Measurements from ENCODE around the gene PHF10. TPM values are rescaled to one million over a fixed set of nuclear protein-coding genes. Genes with fewer than 3 reads are reported as not detected.

The PHF10 gene
- total RNA-seq, 1 donor from 2014 or later = 29.5 TPM

DNA sequence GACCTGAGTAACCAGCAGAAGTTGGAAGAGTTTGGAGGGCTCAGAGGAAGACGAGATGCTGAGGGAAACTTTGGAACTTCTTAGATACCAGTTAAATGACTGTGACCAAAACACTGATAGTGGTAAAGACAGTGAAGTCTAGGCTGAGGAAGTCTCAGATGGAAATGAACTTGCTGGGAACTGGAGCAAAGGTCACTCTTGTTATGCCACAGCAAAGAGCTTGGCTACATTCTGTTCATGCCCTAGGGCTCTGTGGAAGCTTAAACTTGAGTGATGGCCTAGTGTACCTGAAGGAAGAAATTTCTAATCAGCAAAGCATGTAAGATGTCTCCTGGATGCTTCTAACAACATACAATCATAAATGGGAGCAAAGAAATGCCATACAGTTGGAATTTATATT lies 47.2 kb downstream of the PHF10 start:
- DNase-seq = no peak

DNA sequence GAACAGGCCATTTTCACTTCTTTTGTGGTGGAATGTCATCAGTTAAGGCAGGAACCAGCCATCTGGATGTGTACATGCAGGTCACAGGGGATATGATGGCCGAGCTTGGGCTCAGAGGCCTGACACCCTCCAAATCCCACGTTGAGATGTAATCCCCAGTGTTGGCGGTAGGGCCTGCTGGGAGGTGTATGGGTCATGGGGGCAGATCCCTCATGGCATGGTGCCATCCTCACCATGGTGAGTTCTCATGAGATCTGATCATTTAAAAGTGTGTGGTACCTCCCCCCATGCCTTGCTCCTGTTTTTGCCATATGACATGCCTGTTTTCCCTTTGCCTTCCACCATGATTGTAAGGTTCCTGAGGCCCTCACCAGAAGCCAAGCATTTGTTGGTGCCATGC lies 49.3 kb downstream of the PHF10 start:
- no peak for DNase-seq

DNA sequence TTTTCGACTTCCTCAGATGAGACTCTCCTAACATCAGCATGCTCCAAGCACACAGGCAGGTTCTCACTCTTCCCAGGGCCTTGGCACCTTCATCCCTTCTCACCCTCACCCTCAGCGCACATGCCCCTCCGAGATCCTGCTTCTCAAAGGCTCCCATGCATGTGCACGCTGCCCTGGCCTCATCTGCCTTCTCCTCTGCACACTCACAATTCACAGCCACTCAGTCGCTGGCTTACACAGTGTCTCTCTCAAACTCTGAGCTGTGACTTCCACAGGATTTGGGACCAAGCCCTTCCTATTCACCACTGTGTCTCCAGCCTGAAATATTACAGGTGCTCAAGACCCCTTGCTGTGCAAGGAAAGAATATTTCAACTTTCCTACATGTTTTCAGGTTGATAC lies 52.7 kb downstream of the PHF10 start:
- no peak for DNase-seq

GRCh38 chr6:169669889-169670288 lies 54.4 kb downstream of the PHF10 start:
- no peak for DNase-seq

- no peak for DNase-seq
Observed at GRCh38 chr6:169669147-169669546, 55.2 kb downstream of the PHF10 start.

GRCh38 chr6:169668203-169668847 lies 56.0 kb downstream of the PHF10 start:
- no peak for DNase-seq

- no peak for DNase-seq
Observed at GRCh38 chr6:169667716-169668115, 56.6 kb downstream of the PHF10 start.

- no peak for DNase-seq
Observed at GRCh38 chr6:169666441-169666840, 57.9 kb downstream of the PHF10 start.

- DNase-seq = no peak
Observed at GRCh38 chr6:169665289-169665688, 59.0 kb downstream of the PHF10 start.

- no peak for DNase-seq
Observed at GRCh38 chr6:169664227-169664626, 60.1 kb downstream of the PHF10 start.

GRCh38 chr6:169663468-169663867 lies 60.8 kb downstream of the PHF10 start:
- no peak for DNase-seq

DNA sequence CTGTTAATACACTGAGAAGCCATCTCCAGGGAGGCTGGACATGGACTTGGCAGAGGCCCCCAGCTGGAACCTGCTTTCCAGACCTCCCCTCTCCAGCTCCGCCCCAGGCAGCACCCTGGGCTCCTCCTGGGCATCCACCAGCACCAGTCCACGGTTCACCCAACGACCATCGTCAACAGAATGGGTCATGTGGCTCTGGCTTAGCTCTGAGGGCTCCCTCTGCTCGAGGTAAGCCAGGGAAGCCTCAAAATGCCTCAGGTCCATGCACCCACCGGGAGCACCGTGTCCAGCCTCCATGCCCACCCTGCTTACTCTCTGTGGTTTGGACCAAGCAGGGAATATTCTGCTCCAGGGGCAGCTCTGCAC lies 62.9 kb downstream of the PHF10 start:
- DNase-seq = no peak

GRCh38 chr6:169660751-169661390 lies 63.4 kb downstream of the PHF10 start:
- no peak for DNase-seq

DNA sequence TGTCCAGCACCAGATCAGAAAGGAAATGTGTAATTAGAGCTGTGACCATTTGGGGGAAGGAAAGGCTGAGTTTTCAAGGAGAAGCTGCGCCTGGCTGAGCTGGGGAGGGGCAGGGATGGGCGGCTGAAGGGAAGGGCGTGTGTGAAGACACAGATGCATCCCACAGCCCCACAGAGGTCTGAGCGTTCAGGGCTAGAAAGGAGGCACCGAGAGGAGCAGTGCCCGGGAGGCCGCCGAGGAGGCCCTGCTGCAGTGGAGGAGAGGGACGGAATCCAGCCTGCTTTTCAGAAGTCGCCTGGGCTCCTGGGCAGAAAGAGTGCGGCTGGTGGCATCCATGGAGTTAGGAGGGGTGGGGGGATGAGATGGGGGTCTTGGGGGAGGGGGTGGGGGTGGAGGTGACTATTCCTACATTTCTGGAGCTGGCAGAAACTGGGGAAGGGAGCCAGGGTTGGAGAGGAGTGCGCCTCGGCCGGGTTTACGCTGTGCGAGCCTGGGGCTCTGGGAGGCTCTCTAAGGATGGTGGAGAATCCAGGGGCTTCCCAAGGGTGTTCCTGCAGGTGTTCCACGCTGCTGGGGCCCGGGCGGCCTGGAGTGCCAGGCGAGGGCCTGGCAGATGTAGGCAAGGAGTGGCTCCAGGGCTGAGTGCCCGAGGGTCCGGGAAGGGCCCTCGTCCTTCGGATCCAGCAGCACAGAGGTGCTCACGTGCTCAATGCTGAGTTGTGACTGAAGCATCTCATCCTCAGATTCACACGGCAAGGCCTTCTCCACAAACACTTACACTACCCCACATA lies 64.3 kb downstream of the PHF10 start:
- DNase-seq = no peak

- no peak for DNase-seq
Observed at GRCh38 chr6:169657284-169657610, 67.1 kb downstream of the PHF10 start.

DNA sequence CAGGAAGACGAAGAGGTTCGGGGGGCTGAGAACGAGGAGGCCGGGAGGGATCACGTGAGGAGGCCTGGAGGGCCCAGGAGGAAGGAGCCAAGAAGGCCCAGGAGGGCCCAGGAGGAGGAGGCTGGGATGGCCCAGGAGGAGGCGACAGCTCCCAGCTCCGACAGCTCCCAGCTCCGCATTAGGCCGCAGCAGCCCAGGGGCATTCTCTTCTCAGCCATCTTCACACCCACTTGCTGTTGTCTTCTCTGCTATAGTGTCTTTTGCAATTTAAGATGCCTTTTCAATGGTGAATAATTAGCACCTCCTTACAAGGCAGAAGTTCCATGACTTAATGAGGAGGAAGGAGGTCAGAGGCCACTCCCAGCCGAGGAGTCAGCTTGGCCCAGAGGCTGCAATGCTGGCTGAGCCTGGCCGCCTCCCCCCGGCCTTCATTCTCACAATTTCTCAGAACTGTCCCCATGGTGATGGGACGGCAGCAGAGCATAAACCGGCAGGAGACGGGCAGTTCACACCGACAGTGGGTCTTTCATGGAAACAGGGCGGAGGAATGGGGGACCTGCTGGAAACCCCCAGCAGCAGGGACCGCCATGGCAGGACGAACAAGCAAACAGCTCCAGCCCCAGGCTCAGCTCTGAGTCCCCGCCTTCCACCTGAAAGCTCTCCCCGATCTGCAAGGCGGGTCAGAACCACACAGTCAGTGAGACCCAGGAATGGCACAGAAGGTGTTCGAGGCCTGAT lies 67.6 kb downstream of the PHF10 start:
- DNase-seq = no peak

GRCh38 chr6:169654598-169655391 lies 69.5 kb downstream of the PHF10 start:
- peak; percentile 45 for DNase-seq

Other genes starting within 250 kb of the PHF10 start
- gene WDR27, start 22.5 kb downstream of the PHF10 start, total RNA-seq = 31.5 TPM
- 24.3 TPM for gene C6orf120, start 22.4 kb downstream of the PHF10 start, total RNA-seq
- 2.8 TPM for gene DYNLT2, start 27.1 kb upstream of the PHF10 start, total RNA-seq
- 25.3 TPM for gene ERMARD, start 27.1 kb upstream of the PHF10 start, total RNA-seq